ENCODE data around the gene TMEM178B.

The TMEM178B gene

DNA sequence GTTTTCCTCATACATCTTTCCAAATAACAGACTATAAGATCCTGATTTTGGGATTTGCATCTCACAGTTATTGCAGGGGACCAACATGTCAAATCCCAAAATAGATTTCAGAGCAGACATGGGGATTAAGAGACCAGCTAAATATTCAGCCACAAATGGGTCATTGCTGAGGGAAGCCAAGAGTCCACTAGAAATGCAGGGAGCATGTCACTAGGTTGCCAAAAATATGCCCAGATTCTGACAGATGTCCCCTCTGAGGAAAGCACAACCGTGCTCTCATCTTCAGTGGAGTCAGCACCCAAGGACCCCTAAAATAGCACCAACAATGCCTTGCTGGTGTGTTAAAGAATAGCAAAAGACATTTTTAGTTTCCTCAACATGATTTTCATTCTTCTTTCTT lies 421.2 kb downstream of the TMEM178B start:
- no peak for DNase-seq

DNA sequence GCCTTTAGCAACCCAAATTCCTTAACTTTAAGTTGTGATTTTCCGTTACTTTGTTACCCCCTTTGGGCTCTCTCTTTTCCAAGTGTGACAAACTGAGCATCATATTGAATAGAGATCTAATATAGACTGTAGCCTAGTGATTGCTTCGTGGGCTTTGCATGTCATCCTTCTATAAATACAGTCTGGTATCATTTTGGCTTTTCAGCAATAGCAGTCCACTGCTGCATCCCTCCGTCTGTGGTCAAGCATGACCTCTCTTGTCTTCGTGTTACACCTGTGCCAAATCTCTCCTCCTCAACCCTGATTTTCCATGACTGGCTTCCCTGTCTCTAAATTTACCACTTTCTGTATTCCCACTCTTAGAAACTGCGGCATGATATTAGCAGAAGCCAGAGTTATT lies 423.5 kb downstream of the TMEM178B start:
- DNase-seq = no peak

DNA sequence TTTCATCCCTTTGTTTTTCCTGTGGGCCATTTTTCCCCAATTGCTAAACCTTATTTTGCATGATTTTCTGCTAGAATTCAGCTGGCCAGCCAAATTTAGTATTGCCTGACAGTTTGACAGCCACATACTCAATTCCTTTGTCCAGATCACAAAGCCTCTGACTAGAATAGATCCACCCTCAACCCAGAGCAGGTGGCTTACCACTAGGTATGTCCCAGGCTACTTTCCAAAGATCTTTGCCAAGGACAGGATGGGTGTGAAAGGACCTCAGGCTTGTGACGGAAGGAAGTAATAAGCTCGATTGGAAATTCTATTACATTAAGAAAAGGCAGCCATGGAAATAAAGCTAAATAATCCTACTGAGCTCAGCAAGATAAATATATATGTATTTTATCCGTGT lies 426.7 kb downstream of the TMEM178B start:
- no peak for DNase-seq

DNA sequence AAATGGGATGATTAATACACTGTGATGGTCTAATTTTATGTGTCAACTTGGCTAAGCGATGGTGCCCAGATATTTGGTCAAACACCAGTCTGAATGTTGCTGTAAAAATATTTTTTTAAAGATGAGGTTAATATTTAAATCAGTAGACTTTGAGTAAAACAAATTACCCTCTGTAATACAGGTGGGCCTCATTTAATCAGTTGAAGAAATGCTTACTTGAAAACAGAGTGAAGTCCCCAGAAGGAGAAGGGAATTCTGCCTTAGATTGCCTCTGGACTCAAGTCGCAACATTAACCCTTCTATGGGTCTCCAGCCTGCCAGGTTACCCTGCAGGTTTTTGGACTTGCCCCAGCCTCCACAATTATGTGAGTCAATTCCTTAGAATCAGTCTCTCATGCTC lies 427.6 kb downstream of the TMEM178B start:
- DNase-seq = no peak

DNA sequence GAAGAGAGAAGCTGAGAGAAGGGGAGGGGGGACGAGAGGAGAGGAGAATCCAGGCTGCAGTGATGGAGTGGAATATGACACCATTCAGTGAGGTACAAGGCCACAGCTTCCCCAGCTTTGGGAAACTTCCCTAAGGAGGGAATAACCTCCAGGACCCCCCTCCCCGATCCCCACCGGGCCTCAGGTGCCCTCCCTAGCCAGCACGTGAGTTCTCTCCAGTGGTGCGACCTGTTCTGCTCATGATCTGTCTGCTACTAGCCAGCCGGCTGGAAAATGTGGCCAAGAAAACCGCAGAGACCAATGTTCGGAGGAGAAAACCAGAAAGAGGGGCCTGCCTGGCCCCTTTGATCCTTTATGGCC lies 437.4 kb downstream of the TMEM178B start:
- no peak for DNase-seq

DNA sequence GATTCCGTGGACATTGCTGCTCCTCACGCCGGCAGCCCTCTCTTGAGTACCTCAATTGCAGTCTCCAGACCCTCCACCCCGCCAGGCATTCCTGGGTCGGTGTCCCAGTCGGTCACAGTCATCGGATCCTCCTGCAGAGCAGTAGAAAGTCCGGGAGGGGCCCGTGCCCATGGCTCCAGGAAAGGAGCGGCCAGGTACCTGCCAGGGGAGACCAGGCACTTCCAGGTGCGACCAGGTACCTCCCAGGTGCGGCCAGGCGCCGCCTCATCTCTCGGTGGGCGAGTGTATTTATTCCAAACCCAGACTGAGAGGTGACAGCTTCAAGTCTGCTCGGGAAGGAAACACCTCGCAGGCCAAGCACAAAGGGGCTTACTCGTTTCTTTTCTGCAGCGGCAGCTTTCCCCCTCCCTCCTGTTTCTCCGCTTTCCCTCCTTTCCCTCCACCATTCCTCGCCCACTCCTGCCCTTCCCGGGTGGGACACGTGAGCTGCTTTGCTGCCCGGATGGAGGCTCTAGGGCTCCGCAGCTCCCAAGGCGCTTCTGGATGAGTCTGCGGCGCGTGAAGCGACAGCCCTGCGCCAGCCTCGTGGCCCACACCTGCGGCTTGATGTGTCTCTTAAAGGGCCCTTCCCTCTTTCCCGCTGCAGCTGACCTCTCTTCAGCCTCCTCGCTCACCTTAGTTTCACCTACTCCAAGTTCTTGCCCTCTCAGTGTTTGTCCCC lies 438.0 kb downstream of the TMEM178B start:
- DNase-seq = no peak

DNA sequence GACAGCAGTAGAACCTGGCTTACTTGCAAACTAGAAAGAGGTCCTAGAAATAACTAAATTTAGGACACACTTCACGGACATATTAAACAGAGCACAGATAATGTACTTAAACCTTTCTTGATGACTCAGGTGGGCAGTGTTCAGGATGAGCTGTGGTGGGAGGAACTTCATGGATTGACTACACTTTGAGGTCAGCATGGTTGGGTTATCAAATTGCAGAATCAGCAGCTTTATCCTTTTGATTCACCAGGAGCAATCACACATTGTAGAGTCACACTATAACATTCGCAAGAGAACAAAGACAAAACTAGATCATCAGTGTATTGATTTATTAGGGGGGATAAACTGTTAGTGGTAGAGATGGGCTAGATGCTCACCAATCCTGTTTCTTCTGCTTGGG lies 438.7 kb downstream of the TMEM178B start:
- DNase-seq = no peak

DNA sequence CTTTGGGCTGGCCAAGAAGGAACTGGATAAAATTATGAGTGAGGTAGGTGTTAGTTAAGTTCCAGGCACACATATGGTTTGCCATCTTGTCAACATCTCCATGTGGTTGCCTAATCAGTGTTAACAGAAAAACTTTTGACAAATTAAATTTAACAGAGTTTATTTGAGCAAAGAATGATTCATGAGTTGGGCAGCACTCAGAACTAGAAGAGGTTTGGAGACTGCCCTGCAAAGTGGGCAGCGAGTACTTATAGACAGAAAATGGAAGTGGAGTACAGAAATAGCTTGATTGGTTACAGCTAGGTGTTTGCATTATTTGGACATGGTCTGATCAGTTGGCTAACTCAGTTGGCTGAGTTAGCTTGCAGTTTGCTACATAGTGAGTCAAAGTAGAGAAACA lies 439.9 kb downstream of the TMEM178B start:
- no peak for DNase-seq

DNA sequence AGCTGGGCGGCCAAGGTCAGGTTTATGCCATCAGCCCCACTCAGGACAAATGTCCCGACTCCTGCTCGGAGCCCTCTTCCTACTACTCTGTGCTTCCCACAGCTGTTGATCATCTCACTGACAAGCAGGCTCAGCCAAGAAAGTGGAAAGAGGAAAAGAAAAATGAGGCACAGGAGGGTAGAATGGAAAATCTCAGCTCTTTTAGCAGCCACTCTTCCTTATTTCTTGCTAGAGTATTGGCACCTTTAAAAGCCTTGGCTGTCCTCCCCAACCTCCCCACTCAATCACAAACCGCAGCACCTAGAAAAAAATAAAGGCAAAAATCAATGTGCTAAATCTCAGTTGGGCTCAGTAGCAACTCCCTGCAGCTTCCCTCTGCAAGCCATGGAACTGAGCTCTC lies 442.1 kb downstream of the TMEM178B start:
- no peak for DNase-seq

DNA sequence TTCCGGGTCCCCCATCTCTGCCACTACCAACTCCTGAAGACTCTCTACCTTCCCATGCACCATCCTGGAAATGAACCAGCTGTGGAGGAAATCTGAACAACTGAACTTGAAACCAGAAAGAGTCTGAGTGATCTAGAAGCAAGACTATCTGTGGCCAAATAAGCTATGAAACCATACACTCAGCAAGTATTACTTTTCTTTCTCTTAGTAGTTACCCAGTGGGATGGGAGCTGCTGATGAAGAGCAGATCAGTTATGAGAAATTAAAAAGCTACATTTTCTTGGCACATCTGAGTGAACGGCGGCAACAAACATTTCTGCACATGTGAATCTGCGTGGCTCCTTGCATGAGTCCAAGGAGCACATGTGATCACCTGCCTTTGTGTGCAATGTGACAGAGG lies 445.8 kb downstream of the TMEM178B start:
- no peak for DNase-seq

DNA sequence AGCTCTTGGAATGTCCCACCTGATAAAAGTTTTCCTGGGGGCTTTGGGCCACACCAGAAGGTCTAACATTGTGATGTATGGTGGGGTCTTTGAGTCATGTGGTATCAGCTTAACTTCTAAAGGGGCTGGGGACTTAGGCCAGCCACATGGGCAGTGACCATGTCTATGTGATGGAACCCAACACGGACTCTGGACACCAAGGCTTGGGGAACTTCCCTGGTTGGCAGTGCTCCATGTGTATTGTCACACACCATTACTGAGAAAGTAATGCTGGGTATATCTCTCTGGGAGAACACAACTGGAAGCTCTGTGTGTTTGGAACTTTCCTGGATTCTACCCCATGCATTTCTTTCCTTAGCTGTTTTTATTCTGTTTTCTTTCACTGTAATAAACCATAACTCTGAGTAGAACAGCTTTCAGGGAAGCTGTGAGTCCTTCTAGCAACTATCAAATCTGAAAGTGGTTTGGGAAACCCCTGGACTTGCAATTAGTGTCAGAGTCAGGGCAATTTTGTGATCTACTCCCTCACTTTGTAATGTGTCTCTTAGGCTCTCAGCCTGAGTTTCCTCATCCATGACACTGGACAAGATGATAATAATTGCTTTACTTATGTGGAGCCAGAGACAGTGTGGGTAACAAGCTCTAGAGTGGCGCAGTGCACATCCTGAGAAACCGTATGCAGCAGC lies 448.9 kb downstream of the TMEM178B start:
- no peak for DNase-seq

DNA sequence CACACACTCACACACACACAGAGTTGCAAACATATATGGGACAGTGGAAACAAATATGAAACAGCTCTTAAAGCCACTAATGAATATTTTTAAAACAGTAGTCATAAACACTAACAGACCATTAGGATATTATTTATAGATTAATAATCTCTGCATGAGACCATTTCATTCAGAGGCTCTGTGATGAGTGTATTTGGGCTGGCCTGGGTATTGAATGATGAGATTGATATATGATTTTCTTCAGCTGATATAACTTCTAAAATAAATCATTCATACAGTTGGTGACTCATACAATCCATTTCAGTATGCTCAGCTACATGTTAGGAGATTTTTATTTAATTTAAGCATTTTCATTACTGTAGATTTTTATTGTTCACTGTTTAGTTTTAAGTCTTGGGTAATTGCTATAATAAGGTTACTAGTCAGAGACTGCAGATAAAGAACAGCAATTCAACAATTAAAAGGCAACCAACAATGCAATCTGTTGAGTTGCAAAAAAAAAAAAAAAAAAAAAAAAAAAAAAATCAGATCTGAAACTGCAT lies 452.2 kb downstream of the TMEM178B start:
- DNase-seq = no peak

DNA sequence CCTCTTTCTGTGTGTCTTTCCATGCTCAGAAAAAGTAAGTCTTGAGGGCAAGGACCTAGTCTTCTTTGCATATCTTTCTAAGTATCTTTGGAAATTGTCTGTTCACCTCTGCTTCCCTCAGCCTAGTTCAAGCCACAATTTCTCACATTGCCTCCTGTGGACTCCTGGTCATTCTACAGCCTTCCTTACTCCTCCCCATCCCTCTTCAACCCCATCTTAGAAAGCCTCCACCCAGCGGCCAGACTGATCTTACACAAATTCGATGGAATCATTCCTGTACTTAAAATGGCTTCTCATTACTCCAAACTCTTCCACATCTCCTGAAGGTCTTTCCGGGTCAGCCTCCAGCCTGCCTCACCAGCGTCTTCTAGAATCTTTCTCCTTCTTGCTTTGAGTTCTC lies 453.2 kb downstream of the TMEM178B start:
- no peak for DNase-seq

DNA sequence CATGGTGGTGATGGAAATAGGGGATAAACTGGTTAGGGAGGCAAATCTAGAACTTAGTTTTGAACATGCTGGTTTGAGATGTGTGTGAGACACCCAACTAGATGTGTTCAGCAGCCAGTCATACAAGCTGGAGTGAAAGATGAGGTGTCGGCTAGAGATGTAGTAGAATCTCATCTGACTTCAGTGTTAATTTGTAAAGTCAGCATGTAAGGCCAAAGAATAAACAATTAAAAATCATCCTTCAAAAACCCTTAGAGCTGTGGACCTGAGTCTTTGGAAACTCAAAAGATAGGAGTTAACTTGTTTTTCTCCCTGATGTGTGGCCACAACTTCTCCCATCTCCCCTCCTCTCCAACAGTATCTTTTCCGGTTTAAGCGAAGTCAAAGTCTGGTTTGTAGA lies 454.5 kb downstream of the TMEM178B start:
- no peak for DNase-seq
